SH-SY5Y (cell line): ENCODE results near the gene NBEA.

Experiments used
- GATA2 ChIP-seq: IDR thresholded peaks from 2 replicates; pipeline ENCODE4 v1.6.1; 2011; ENCODE audit warnings: mild to moderate bottlenecking, low read depth, low read length
- GATA3 ChIP-seq: IDR thresholded peaks from 2 replicates; pipeline ENCODE4 v1.6.1; 2011; ENCODE audit warnings: low read depth, mild to moderate bottlenecking, low read length, moderate library complexity

GRCh38 chr13:35664747-35665146, 722.7 kb downstream of the NBEA start:
- TF ChIP-seq GATA2: no peak
- TF ChIP-seq GATA3: no peak
